Large intestine (tissue), 3 donors: ENCODE results near the gene LAPTM4A. TPM values are rescaled to one million over a fixed set of nuclear protein-coding genes. Genes with fewer than 3 reads are reported as not detected.
"Not testable (repeated sequence)": the region's sequence is repeated elsewhere in the genome, so short reads cannot be mapped to it uniquely, and the experiment has no call there.

ENCODE experiments used
- DNase-seq, 2 donors: peaks; one replicate each; pipeline versions ENCODE4 v3.0.0 to v3.0.0-alpha.2; 2013
- H3K27ac ChIP-seq: one replicate; pipeline ENCODE4 v1.5.1; 2013; ENCODE audit warnings: low read length
- H3K27me3 ChIP-seq: 2 replicates; pipeline ENCODE4 v1.6.1; 2013; ENCODE audit warnings: low read length; ENCODE audit not compliant: control insufficient read depth, insufficient read depth
- H3K36me3 ChIP-seq: 2 replicates; pipeline ENCODE4 v1.6.1; 2013; ENCODE audit warnings: low read length; ENCODE audit not compliant: control insufficient read depth, insufficient read depth
- H3K4me1 ChIP-seq: one replicate; pipeline ENCODE4 v1.6.1; 2013; ENCODE audit warnings: low read length; ENCODE audit not compliant: control insufficient read depth, insufficient read depth
- H3K4me3 ChIP-seq: one replicate; pipeline ENCODE4 v1.5.1; 2013; ENCODE audit warnings: low read length
- H3K9me3 ChIP-seq: one replicate; pipeline ENCODE4 v1.6.1; 2013; ENCODE audit warnings: mild to moderate bottlenecking, low read depth, low read length, moderate library complexity; ENCODE audit not compliant: control insufficient read depth
- WGBS: methylation state at CpG from one replicate; pipeline ENCODE4 v1.1.5; 2013; ENCODE audit warnings: low lambda C conversion rate; ENCODE audit not compliant: insufficient coverage; 5-methylcytosine and 5-hydroxymethylcytosine counted together
- polyA plus RNA-seq: library from polyadenylated mRNA; unstranded; fragments of 120-200 nt; gene quantifications from one replicate; pipeline ENCODE4 v1.2.1, GENCODE V29; 2013

Gene LAPTM4A
- polyA plus RNA-seq, 1 donor: 294 TPM

- 10% methylated on average over 2 of the region's 5 CpGs for WGBS
- Histone ChIP-seq H3K27me3 (no peaks in the 10 kb centered on the region), H3K9me3 (no peaks in the 10 kb centered on the region), H3K27ac (peak overlapping the region; percentile 99), H3K4me1 (peaks cover 9% of the 10 kb centered on the region), H3K36me3 (no peaks in the 10 kb centered on the region), H3K4me3 (peak overlapping the region; percentile 78)
- DNase-seq: peak; percentile 61 to 82
Observed at GRCh38 chr2:20052861-20053281, 1.4 kb upstream of the LAPTM4A start.

GRCh38 chr2:20052229-20052851 lies 912 bp upstream of the LAPTM4A start:
- 0% methylated on average over 1 of the region's 10 CpGs for WGBS
- peak overlapping the region; percentile 78 for H3K4me3 ChIP-seq
- H3K9me3 ChIP-seq: no peaks in the 10 kb centered on the region
- no peaks in the 10 kb centered on the region for H3K36me3 ChIP-seq
- H3K4me1 ChIP-seq: peaks cover 9% of the 10 kb centered on the region
- H3K27me3 ChIP-seq: no peaks in the 10 kb centered on the region
- peak overlapping the region; percentile 99 for H3K27ac ChIP-seq
- DNase-seq: peak in 1 of 2 donors; percentile 71

- Histone ChIP-seq H3K27ac (peak overlapping the region; percentile 99), H3K4me1 (peaks cover 9% of the 10 kb centered on the region), H3K9me3 (no peaks in the 10 kb centered on the region), H3K27me3 (no peaks in the 10 kb centered on the region), H3K4me3 (peak overlapping the region; percentile 78), H3K36me3 (no peaks in the 10 kb centered on the region)
- DNase-seq: peak; percentile 61 to 82
- WGBS: no CpG with 5 or more reads among the region's 47 CpGs
Observed at GRCh38 chr2:20050646-20051531, 539 bp downstream of the LAPTM4A start.

DNA sequence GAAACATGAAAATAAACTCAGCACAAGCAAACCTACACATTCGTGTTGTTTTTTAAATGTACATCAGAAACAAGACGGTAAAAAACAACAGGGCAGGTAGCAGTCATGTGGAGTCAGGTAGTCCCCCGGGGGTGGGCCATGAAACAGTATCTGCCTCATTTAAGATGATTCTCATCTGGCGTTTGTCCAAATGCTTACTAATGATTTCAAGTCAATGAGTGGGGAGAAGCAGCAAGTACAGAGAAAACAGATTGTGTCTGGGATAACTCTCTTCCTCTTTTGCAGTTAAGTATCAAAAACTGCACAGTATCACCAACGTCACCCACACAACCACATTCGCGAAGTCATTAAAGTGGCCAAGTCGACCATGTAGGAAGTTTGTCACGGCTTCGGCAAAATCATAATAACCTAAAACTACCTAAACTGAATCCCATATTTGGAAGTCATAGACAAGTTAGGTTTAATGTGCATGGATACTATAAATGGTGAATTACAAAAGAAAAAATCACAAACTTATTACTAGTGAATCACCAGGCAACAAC lies 1.3 kb downstream of the LAPTM4A start:
- Histone ChIP-seq H3K27ac (peak overlapping the region; percentile 99), H3K36me3 (no peaks in the 10 kb centered on the region), H3K4me3 (peak overlapping the region; percentile 78), H3K4me1 (peaks cover 9% of the 10 kb centered on the region), H3K9me3 (no peaks in the 10 kb centered on the region), H3K27me3 (no peaks in the 10 kb centered on the region)
- DNase-seq: peak in 1 of 2 donors; percentile 46
- WGBS: 0% methylated on average over 2 of the region's 10 CpGs

GRCh38 chr2:20049637-20050036 lies 1.8 kb downstream of the LAPTM4A start:
- peak overlapping the region; percentile 78 for H3K4me3 ChIP-seq
- DNase-seq: peak in 1 of 2 donors; percentile 31
- no peaks in the 10 kb centered on the region for H3K9me3 ChIP-seq
- H3K4me1 ChIP-seq: peaks cover 9% of the 10 kb centered on the region
- WGBS: 7% methylated on average over 3 of the region's 4 CpGs
- peak overlapping the region; percentile 99 for H3K27ac ChIP-seq
- H3K36me3 ChIP-seq: no peaks in the 10 kb centered on the region
- no peaks in the 10 kb centered on the region for H3K27me3 ChIP-seq

DNA sequence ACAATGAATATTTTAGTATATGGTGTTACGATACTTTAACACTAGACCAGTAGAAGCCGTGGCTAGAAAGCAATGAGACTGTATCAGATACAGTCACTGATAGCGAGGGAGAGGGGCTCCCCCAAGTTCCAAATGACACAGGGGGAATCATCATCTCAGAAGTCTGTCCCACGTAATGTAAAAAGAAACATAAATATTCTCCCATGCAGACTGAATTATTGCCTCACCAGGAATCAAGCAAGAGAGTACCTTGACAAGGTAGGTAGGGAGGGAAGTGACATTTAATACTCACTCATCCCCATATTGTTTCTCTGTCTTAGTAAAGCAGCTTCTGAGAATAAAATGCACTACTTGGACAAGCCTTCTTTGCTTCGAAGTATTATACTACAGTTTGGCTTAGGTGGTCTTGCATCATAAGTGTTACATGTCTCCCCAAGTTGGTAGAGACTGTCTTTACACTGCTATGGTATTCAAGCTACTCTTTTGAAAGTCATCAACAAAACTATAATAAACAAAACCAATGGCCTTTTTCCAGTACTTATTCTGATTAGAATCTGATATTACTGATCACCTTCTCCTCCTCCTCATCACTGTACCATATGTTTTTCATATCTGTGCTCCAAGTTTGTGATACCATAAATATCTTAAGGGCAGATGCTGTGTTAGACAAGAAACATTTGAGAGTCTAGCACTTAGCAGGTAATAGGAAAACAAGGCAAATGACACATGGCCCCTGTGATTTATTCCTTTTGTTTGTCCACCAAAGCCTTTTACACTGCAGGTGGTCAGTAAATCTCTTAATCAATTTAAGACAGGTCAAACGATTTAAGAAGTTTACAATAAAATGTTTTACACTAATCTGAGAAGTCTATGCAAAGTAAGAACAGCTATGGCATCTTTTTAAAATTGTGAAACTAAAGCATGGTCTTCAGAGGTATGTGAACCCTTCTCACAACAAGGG lies 2.7 kb downstream of the LAPTM4A start:
- H3K4me1 ChIP-seq: peaks cover 9% of the 10 kb centered on the region
- H3K36me3 ChIP-seq: no peaks in the 10 kb centered on the region
- H3K9me3 ChIP-seq: no peaks in the 10 kb centered on the region
- no peak for DNase-seq
- no peaks in the 10 kb centered on the region for H3K27me3 ChIP-seq
- peak overlapping the region; percentile 99 for H3K27ac ChIP-seq
- 40% methylated on average over 3 of the region's 6 CpGs for WGBS
- peak overlapping the region; percentile 78 for H3K4me3 ChIP-seq

- H3K4me1 ChIP-seq: peaks cover 11% of the 10 kb centered on the region
- not testable (repeated sequence) for DNase-seq
Observed at GRCh38 chr2:20045712-20046292, 5.6 kb downstream of the LAPTM4A start.

GRCh38 chr2:20044778-20045177 lies 6.7 kb downstream of the LAPTM4A start:
- Histone ChIP-seq H3K27me3 (no peaks in the 10 kb centered on the region), H3K9me3 (no peaks in the 10 kb centered on the region), H3K4me3 (no peak overlapping the region), H3K36me3 (peaks cover 13% of the 10 kb centered on the region), H3K4me1 (peaks cover 11% of the 10 kb centered on the region), H3K27ac (no peak overlapping the region)
- WGBS: no CpG with 5 or more reads among the region's 4 CpGs
- DNase-seq: no peak

More at GRCh38 chr2:20045712-20046292, 5.6 kb downstream of the LAPTM4A start:
- no CpG with 5 or more reads among the region's 4 CpGs for WGBS
- H3K4me3 ChIP-seq, H3K9me3 ChIP-seq, H3K27me3 ChIP-seq, H3K36me3 ChIP-seq, H3K27ac ChIP-seq: not testable (repeated sequence)

DNA sequence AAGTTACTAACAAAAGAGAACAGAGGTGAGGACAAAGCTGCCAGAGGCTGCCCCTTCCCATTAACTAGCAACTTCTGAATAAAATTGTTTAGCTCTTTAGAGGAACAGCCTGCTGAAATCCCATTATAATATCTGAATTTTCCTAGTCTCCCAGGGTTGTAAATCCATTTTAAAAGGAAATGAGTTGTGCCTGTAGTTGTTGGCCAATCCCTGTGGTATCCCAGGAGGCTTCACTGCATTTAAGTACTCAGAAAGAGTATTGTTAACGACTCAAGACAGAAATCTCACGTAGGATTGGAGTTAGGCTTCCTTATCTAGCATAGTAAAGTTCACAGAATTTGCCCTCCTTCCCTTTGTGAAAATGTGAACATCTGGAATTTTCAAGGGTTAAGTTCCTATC lies 8.9 kb downstream of the LAPTM4A start:
- no peak overlapping the region for H3K4me3 ChIP-seq
- no peaks in the 10 kb centered on the region for H3K9me3 ChIP-seq
- H3K36me3 ChIP-seq: peaks cover 33% of the 10 kb centered on the region
- H3K27ac ChIP-seq: no peak overlapping the region
- peak in 1 of 2 donors; percentile 25 for DNase-seq
- no CpG with 5 or more reads among the region's 2 CpGs for WGBS
- peaks cover 4% of the 10 kb centered on the region for H3K4me1 ChIP-seq
- no peaks in the 10 kb centered on the region for H3K27me3 ChIP-seq
